Measurements from ENCODE around the gene USPL1.
"Not testable (repeated sequence)": the region's sequence is repeated elsewhere in the genome, so short reads cannot be mapped to it uniquely, and the experiment has no call there.

USPL1 gene

GRCh38 chr13:30615866-30616541, 1.7 kb upstream of the USPL1 start:
- no peak for DNase-seq (ENCODE audit: extremely low read depth in 1 of 2, low read depth in 1 of 2)

GRCh38 chr13:30616927-30617314, 799 bp upstream of the USPL1 start:
- peak; percentile 14 to 22 for DNase-seq (ENCODE audit: extremely low read depth in 1 of 2, low read depth in 1 of 2)

DNA sequence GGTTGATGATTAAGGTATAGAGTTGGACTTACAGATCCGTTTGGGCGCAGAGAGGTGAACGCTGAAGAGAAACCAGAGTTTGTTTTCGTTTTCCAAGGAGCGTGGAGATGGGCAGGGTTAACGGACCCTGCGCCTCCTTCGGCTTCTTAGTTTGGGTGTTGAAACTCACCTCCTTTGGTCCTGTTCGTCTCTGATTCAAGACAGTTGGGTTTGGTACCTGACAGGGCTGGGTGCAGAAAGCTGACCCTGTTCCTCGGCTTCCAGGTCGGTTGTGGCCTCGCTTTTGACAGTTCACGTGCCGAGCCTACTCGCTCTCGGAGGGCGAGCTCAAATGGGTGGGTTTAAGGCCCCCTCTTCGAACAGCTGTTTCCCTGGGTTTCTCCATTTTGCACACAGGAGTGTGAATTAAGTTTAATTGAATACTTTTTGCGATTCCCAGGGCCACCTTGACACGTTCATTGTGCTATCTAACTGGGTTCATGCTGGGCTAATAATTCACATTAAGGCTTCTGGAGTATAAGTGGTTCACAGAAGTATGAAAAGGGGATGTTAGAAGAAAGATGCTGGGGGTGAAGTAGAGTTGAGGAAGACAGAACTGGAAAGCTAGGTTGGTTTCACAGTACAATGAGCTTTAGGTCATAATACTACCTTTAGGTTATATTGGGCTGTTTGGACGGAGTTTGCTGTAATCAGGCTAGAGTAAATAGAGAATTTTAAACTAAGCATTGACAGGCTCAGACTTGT, 638 bp downstream of the USPL1 start:
- DNase-seq (ENCODE audit: extremely low read depth in 1 of 2, low read depth in 1 of 2): no peak

DNA sequence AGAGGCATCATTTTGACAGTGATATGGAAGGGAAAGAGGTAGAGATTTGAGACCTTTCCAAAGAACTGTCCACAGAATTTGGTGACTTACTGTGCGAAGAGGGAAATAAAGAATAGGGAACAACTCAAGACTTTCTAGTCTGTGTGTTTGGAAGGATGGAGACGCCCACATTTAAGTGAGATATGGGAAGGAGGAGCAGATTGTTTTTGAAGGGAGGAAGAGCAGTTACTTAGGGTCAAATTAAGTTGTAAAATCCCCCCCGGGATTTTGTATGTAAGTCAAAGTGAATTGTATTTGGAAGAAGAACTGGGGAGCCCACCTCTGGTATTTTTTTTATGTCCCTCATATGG, 1.2 kb downstream of the USPL1 start:
- DNase-seq (ENCODE audit: extremely low read depth in 1 of 2, low read depth in 1 of 2): no peak

GRCh38 chr13:30619731-30620130, 2.0 kb downstream of the USPL1 start:
- DNase-seq (ENCODE audit: extremely low read depth in 1 of 2, low read depth in 1 of 2): no peak

DNA sequence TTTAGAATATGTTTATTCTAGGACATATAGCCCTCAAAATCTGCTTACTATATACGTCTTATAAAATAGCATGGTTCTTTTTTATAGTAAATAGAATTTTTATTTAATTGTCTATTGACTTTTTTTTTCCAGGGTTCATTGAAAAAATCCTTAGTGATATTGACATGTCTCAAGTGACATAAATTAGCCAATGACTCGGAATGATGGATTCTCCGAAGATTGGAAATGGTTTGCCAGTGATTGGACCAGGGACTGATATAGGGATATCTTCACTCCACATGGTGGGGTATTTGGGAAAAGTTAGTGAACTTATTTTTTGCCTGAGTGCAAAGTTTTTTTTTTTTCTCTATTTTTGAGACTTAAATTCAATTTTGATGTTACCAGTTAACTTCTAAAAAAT, 3.2 kb downstream of the USPL1 start:
- no peak for DNase-seq (ENCODE audit: extremely low read depth in 1 of 2, low read depth in 1 of 2)

DNA sequence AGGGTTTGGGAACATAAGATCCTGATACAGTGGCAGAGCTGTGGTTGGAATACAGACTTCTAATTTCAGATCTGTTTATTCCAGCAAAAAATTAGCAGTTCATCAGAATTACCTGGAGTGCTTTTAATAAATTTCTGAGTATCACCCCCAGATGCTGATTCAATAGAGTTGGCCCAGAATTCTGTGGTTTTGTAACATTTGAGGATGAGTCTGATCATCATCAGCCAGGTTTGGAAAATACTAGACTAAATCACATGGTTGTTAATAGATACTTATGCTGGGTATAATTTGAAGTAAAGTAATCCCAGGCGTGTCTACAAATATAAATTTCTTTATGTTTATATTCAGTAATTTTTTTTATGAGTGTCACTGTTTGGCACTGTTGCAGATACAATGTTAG, 4.8 kb downstream of the USPL1 start:
- no peak for DNase-seq (ENCODE audit: extremely low read depth in 1 of 2, low read depth in 1 of 2)

DNA sequence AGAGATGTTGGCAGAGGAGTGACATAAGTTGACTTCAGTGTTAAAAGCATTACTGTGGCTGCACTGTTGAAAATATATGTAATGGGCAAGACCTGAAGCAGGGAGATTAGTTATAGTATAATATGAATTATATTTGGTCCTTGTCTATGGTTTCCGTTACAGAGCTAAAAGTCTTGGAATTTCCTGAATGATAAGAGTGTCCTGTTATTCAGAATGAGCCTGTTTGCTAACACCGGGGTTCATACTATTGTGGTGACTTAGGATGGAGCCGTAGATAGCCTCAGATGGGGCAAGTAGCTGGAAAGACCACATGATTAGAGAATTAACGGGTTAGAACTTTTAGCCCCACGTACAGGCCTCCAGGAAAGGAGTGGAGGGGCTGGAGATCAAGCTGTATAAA, 5.7 kb downstream of the USPL1 start:
- no peak for DNase-seq (ENCODE audit: extremely low read depth in 1 of 2, low read depth in 1 of 2)

DNA sequence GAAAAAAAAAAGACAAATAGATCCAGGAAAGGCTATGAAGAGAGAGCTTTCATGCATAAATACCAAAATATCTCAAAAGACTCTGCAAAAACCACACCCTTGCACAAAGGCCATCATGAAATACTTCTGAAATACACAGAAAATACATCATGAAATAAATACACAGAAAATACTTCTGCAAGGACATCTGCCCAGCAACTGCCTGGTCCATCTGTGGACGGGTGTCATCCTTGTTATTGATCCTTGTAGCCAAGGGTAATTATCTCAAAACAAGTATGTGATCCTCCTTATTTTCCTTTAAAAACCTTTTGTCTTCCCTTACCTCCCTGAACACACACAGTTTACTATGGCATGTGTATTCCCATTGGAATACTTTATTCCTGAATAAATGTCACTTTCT, 6.9 kb downstream of the USPL1 start:
- DNase-seq (ENCODE audit: extremely low read depth in 1 of 2, low read depth in 1 of 2): no peak

GRCh38 chr13:30629527-30629926, 11.8 kb downstream of the USPL1 start:
- DNase-seq (ENCODE audit: extremely low read depth in 1 of 2, low read depth in 1 of 2): no peak

DNA sequence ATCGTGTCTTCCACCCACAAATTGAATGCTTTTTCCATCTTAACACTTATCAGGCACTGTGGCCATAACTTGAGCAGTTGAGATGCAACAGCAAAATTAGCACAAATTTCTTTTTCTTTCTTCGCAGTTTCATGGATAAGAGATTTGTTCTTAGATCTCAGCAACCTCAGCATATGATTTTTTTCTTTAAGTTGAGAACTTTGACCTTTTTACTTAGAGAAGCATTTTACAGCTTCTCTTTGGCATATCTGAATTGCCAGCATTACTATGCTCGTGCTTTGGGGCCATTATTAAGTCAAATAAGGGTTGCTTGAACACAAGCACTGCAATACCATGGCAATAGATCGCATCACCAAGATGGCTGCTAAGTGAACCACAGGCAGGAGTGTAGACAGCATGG, 16.1 kb downstream of the USPL1 start:
- no peak for DNase-seq (ENCODE audit: extremely low read depth in 1 of 2, low read depth in 1 of 2)

DNA sequence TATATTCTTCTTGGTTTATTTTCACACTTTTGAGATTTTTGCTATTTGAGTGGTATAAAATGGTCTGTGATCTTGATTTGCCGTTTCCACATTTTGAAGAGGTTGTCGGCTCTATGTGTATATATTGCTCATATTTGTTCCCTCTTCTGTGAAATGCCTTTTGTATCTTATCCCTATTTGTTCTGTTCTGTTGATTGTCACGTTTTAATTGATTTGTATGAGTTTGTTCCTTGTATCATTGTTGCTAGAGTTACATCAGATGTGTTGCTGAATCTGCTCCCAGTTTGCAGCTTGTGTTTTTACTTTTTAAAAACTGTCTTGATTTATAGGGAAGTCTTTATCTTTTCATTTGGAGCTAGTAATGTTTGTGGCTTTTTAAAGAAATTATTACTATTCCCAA, 17.1 kb downstream of the USPL1 start:
- DNase-seq (ENCODE audit: extremely low read depth in 1 of 2, low read depth in 1 of 2): no peak

DNA sequence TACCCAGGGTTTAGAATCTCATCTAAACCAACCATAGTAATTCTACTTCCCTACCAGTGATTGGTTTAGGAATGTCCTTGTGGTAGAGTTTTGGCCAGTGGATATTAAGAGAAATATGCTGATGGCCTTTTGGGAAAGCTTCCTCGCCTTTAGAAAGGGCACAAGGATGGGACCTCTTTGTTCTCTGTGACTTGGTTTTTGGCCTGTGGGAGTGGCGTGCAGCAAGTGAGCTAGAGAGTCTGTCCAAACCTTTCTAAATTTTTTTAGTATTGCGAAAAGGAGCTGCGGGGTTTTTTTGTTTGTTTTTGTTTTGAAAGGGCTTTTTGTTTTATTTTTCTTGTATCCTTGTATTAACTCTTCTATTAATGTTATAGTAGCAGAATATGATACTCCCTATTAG, 20.6 kb downstream of the USPL1 start:
- DNase-seq (ENCODE audit: extremely low read depth in 1 of 2, low read depth in 1 of 2): no peak

DNA sequence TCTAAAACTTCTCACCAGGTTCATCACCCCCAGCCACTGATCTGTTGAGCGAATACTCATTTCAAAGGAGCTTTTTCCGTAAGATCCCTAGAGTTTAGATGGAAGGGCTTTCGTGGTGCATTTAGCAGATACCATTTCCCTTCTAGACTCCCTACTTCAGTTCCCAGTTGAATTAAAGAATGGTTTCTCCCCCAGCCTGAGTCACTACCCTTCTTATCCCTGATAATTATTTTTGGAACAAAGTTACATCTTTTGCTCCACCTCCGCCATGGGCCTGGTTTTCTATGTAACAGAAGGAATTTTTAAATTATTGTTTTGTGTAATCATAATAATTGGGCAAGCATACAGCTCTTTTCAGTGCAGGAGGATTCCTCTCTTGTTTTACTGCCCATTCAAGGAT, 22.0 kb downstream of the USPL1 start:
- no peak for DNase-seq (ENCODE audit: extremely low read depth in 1 of 2, low read depth in 1 of 2)

GRCh38 chr13:30641173-30641572, 23.5 kb downstream of the USPL1 start:
- DNase-seq (ENCODE audit: extremely low read depth in 1 of 2, low read depth in 1 of 2): not testable (repeated sequence)

- no peak for DNase-seq (ENCODE audit: extremely low read depth in 1 of 2, low read depth in 1 of 2)
Observed at GRCh38 chr13:30645629-30646028, 27.9 kb downstream of the USPL1 start.

DNA sequence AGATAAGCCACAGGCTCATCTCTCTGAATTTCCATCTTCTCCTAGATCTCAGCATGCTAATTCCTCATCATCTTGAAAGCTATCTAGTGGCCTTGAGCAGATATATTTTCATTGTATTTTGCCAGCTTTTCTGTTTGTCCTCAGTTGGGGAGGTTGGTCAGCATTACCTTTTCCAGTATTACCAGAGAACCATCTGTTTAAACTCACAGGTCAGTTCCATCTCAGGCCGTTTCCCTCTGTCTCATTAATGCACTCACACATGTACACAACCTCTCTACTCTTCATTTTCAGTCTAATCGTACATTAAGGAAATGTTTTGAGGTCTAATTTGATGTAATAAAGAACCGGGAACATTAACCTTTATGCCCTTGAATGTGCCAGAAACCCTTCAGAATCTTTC, 29.7 kb downstream of the USPL1 start:
- no peak for DNase-seq (ENCODE audit: extremely low read depth in 1 of 2, low read depth in 1 of 2)

GRCh38 chr13:30647824-30648521, 30.3 kb downstream of the USPL1 start:
- DNase-seq (ENCODE audit: extremely low read depth in 1 of 2, low read depth in 1 of 2): no peak

DNA sequence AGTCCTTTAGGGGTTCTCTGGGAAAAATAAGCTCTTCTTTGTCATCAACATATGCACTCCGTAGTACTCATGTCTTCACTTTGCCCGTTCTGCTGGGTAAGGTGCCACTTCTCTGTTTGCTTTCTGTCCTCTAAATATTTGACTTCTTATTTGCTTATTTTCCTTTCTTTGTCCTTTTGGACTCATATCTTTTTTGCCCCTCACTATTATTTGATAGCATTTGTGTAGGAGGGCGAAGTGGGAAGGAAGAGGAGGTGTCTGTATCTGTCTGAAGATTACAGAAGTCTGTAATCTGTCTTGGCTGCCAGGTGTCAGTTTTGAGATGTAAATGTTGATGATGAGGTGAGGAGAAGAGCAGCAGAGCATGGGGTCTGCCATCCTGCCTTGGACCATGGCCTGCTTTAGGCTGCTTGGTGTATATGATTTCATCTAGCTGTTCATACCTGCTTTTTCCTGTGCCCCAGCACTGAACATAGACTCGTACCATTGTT, 30.8 kb downstream of the USPL1 start:
- no peak for DNase-seq (ENCODE audit: extremely low read depth in 1 of 2, low read depth in 1 of 2)

DNA sequence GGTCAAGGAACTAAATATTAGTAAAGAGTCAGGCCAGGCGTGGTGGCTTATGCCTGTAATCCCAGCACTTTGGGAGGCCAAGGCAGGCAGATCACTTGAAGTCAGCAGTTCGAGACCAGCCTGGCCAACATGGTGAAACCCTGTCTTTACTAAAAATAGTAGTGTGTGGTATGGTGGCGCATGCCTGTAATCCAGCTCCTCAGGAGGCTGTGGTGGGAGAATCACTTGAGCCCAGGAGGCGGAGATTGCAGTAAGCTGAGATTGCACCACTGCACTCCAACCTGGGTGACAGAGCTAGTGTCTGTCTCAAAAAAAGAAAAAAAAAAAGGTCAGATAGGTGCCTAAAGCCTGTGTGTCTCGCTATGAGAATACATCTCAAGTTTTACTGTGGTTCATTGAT, 33.9 kb downstream of the USPL1 start:
- not testable (repeated sequence) for DNase-seq (ENCODE audit: extremely low read depth in 1 of 2, low read depth in 1 of 2)

DNA sequence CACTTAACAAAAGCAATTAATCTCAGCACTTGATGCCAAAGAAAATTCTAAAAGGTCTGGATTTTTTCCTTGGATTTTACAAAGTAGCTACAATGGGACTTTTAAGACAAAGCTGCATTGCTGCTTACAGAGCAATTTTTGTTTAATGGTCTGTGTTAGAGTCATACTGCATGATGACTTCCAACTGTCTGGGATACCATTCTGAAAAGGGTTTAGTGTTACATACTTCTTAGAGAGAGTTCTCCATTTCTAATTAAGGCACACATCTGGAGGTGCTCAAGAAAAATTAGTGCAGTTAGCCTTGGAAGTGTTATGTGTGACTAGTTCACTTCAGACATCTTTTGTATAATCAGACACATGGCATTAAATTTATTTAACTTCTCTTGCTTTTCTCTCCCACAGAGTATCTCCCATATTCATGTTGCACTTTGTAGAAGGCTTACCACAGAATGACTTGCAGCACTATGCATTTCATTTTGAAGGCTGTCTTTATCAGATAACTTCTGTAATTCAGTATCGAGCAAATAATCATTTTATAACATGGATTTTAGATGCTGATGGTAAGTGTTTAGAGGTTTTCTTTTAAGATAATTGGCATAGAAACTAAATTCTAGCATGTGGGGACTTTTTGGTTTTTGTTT, 35.1 kb downstream of the USPL1 start:
- DNase-seq (ENCODE audit: extremely low read depth in 1 of 2, low read depth in 1 of 2): no peak

DNA sequence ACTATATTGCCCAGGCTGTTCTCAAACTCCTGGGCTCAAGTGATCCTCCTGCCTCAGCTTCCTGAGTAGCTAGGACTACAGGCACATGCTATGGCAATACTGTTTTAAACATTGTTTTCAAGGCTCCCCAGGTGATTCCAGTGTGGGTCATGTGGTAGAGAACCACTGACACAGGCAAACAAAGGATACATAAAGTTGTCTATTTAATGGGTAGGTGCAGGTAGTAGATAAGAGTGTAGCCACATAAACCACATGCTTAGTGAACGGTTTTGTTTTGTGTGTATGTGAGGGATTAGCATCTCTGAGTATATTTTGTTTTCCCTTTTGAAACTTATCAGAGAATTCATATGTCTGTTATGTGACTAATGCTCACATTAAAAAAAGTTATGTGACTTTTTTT, 36.7 kb downstream of the USPL1 start:
- no peak for DNase-seq (ENCODE audit: extremely low read depth in 1 of 2, low read depth in 1 of 2)
